ENCODE measurements around the gene CHMP2A. TPM values are rescaled to one million over a fixed set of nuclear protein-coding genes. Genes with fewer than 3 reads are reported as not detected.

Gene CHMP2A
- total RNA-seq, 2 donors from 2014 or later = 102 to 126 TPM

DNA sequence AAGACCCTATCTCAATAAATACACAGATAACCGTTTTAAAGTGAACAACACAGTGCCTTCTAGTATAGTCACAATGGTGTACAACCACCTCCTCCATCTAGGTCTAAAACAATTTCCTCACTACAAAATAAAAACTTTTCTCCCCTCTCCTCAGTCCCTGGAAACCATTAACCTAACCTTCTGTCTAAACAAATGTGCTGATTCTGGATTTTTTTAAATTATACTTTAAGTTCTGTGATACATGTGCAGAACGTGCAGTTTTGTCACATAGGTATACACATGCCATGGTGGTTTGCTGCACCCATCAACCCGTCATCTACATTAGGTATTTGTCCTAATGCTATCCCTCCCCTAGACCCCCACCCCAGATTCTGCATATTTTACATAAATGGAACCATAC lies 25.5 kb downstream of the CHMP2A start:
- no peaks in the 10 kb centered on the region for H3K27me3 ChIP-seq (replicated peaks; ENCODE audit: insufficient read depth)
- 88% methylated on average over 3 of the region's 3 CpGs for WGBS
- intact Hi-C loops (cut with DNase I) = no loop called here

GRCh38 chr19:58522709-58523108 lies 32.2 kb downstream of the CHMP2A start:
- Histone ChIP-seq H3K4me1 (replicated peaks) (peaks cover 10% of the 10 kb centered on the region), H3K9me3 (no peaks in the 10 kb centered on the region), H3K27ac (no peak overlapping the region), H3K4me3 (no peak overlapping the region), H3K36me3 (no peaks in the 10 kb centered on the region), H3K27me3 (replicated peaks; ENCODE audit: insufficient read depth) (no peaks in the 10 kb centered on the region)
- DNase-seq (ENCODE audit: low spot score) = no peak
- 99% methylated on average over 3 of the region's 3 CpGs for WGBS
- intact Hi-C loops (cut with DNase I) = no loop called here
- TF ChIP-seq, protein P1, sequence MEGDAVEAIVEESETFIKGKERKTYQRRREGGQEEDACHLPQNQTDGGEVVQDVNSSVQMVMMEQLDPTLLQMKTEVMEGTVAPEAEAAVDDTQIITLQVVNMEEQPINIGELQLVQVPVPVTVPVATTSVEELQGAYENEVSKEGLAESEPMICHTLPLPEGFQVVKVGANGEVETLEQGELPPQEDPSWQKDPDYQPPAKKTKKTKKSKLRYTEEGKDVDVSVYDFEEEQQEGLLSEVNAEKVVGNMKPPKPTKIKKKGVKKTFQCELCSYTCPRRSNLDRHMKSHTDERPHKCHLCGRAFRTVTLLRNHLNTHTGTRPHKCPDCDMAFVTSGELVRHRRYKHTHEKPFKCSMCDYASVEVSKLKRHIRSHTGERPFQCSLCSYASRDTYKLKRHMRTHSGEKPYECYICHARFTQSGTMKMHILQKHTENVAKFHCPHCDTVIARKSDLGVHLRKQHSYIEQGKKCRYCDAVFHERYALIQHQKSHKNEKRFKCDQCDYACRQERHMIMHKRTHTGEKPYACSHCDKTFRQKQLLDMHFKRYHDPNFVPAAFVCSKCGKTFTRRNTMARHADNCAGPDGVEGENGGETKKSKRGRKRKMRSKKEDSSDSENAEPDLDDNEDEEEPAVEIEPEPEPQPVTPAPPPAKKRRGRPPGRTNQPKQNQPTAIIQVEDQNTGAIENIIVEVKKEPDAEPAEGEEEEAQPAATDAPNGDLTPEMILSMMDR (IDR thresholded peaks at IDR 0.05) = no peak
- no peak for TF ChIP-seq POLR2A (IDR thresholded peaks at IDR 0.05)
- TF ChIP-seq POLR2AphosphoS5 (IDR thresholded peaks at IDR 0.05) = no peak

More for the DNA sequence above, 25.5 kb downstream of the CHMP2A start:
- no peaks in the 10 kb centered on the region for H3K9me3 ChIP-seq
- no peaks in the 10 kb centered on the region for H3K36me3 ChIP-seq
- DNase-seq (ENCODE audit: low spot score) = no peak
- H3K4me1 ChIP-seq (replicated peaks) = no peaks in the 10 kb centered on the region
- TF ChIP-seq, protein P1 (IDR thresholded peaks at IDR 0.05) = no peak
- TF ChIP-seq POLR2A (IDR thresholded peaks at IDR 0.05) (no peak), POLR2AphosphoS5 (IDR thresholded peaks at IDR 0.05) (no peak)
- no peak overlapping the region for H3K4me3 ChIP-seq
- H3K27ac ChIP-seq = no peak overlapping the region

- no peak for DNase-seq (ENCODE audit: low spot score)
- Histone ChIP-seq H3K27me3 (replicated peaks; ENCODE audit: insufficient read depth) (no peaks in the 10 kb centered on the region), H3K4me3 (no peak overlapping the region), H3K27ac (no peak overlapping the region), H3K36me3 (peaks cover 0 to 8% of the 10 kb centered on the region in 2 donors), H3K9me3 (no peaks in the 10 kb centered on the region), H3K4me1 (replicated peaks) (peaks cover 10% of the 10 kb centered on the region)
- no peak for TF ChIP-seq POLR2A (IDR thresholded peaks at IDR 0.05)
- TF ChIP-seq, protein P1 (IDR thresholded peaks at IDR 0.05) = no peak
- TF ChIP-seq POLR2AphosphoS5 (IDR thresholded peaks at IDR 0.05) = no peak
- intact Hi-C loops (cut with DNase I) = no loop called here
- WGBS = 59% methylated on average over 4 of the region's 4 CpGs
Measured at GRCh38 chr19:58521651-58522050, 33.3 kb downstream of the CHMP2A start.

GRCh38 chr19:58520257-58520599 lies 34.7 kb downstream of the CHMP2A start:
- Histone ChIP-seq H3K27me3 (replicated peaks; ENCODE audit: insufficient read depth) (no peaks in the 10 kb centered on the region), H3K9me3 (no peaks in the 10 kb centered on the region), H3K36me3 (peaks cover 0 to 15% of the 10 kb centered on the region in 2 donors), H3K4me3 (peak overlapping the region; percentile 82), H3K4me1 (replicated peaks) (peaks cover 10% of the 10 kb centered on the region), H3K27ac (peak overlapping the region; percentile 94 to 97)
- intact Hi-C loops (cut with DNase I) = no loop called here
- TF ChIP-seq POLR2AphosphoS5 (IDR thresholded peaks at IDR 0.05) = no peak
- TF ChIP-seq, protein P1 (IDR thresholded peaks at IDR 0.05) = no peak
- no peak for TF ChIP-seq POLR2A (IDR thresholded peaks at IDR 0.05)
- no peak for DNase-seq (ENCODE audit: low spot score)
- 10% methylated on average over 7 of the region's 7 CpGs for WGBS

Data from prostate gland (tissue), 2 donors.